ENCODE results near the gene TOX2.
A peak's percentile ranks its signal among the peaks of the same experiment; 100 is the strongest.

TOX2 gene

GRCh38 chr20:43916073-43916880 is 1.6 kb downstream of the TOX2 start:
- DNase-seq (ENCODE audit: low read depth): no peak

GRCh38 chr20:43916881-43917371 is 2.3 kb downstream of the TOX2 start:
- no peak for DNase-seq (ENCODE audit: low read depth)

DNA sequence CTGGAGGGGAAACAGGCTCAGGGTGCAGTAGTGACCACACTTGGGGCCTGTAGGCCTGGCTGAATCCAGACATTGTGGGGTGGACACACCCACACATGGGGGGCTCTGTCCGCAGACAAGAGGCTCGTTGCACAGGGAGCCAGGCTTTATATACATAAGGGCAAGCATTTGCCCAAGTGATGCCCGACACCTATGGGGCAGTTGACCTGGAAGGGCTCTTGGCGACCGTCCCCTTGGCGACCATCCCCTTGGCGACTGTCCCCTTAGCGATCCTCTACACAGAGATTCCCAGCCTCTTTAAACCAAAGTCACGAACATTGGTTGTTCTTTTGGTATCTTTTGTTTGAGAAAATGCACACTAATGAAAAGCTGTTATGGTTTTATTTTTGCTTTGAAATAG is 2.7 kb downstream of the TOX2 start:
- no peak for DNase-seq (ENCODE audit: low read depth)

DNA sequence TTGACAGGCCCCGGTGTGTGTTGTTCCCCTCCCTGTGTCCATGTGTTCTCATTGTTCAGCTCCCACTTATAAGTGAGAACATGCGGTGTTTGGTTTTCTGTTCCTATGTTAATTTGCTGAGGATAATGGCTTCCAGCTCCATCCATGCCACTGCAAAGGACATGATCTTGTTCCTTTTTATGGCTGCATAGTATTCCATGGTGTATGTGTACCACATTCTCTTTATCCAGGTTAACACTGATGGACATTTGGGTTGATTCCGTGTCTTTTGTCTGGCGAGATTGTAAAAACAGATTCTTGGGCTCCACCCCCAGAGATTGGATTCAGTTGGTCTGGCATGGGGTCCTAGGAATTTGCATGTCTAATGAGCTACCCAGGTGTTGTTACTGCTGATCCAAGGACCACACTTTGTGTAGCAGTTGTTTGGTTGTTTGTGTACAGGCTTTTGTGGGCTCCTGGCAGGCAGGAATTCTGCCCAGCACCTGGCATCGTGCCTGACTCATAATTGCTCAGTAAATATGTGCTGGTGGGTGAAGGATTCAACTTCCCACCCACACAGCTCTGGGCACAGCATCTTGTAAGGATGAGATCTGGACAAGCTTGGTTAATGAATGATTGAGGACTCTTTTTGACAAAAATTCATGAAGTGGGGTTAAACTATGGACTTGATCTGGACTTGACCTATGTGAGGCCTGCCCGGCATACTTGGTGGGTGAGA is 5.2 kb downstream of the TOX2 start:
- DNase-seq (ENCODE audit: low read depth): no peak

DNA sequence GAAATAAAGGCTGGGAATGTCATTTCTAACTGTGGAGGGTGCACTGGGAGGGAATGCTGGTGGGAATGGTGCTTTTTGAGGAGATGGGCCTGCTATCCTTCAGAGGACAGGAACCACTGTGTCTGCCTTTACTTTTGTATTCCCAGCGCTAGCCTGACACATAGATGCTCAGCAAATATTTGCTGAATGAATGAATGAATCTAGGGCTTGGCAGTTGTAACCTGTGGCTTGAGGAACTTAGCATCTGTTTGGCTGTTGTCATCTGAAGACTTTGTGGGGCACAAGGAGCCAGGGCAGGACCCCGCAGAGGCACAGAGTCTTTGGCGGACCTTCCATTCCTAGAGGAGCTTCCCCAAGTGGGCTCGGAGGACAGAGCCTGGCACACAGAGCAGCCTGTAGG is 6.1 kb downstream of the TOX2 start:
- DNase-seq (ENCODE audit: low read depth): no peak

- no peak for DNase-seq (ENCODE audit: low read depth)
Measured at GRCh38 chr20:43921227-43921780, 6.7 kb downstream of the TOX2 start.

- no peak for DNase-seq (ENCODE audit: low read depth)
Measured at GRCh38 chr20:43922614-43923013, 8.0 kb downstream of the TOX2 start.

DNA sequence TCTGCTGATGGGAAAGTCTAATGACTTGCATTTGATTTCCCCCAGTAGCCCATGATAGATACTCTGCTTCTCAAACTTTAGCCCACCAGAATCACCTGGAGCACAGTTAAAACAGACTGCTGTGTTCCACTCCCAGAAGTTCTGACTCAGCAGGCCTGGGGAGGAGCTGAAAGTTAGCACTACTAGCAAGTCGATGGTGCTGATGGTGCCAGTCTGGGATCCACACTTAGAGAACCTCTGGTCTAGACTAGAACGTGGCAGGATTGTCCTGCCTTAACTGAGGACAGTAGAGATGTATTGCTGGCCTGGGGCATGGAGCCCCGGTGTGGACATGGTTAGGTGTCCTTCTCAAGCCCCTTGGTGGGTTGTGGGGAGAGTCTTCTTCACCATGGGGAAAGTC is 8.7 kb downstream of the TOX2 start:
- no peak for DNase-seq (ENCODE audit: low read depth)

DNA sequence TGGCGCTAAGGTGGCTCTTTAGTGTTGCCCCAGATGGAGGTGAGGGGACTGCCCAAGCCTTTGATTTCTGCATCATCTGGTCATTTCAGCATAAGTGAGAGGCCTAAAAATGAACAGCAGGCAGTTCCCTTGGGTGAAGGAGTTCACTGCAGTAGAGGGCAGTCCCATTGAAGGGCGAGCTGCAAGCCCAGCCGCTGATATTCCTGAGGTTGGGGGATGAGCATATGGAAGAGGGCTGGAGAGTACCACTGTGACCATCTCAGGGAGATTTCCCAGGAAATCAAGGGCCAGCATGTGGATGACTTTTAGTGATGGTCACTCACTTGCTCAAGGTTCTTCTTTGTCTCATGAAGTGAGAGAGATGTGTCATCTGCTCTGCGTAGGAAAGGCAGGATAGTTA is 9.3 kb downstream of the TOX2 start:
- DNase-seq (ENCODE audit: low read depth): no peak

DNA sequence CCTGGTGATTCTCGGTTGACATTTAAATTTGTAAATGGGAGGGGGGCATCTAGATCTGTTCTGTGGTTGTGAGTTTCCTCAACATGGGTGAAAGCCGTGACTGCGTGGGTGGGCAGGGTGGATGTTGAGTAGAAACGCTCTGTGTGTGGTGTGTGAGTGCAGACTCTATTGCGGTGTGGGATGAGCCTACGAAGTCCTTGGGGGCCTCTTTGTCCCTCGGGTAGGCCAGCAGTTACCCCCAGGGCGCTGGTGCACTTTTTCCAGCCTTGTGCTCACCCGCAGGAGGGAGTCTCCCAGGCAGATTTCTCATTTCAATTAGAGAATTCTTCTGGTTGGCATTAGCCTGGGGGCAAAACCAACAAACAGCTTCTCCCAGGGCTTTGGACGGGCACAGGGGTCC is 10.6 kb downstream of the TOX2 start:
- no peak for DNase-seq (ENCODE audit: low read depth)

- DNase-seq (ENCODE audit: low read depth): no peak
Measured at GRCh38 chr20:43925801-43926200, 11.1 kb downstream of the TOX2 start.

DNA sequence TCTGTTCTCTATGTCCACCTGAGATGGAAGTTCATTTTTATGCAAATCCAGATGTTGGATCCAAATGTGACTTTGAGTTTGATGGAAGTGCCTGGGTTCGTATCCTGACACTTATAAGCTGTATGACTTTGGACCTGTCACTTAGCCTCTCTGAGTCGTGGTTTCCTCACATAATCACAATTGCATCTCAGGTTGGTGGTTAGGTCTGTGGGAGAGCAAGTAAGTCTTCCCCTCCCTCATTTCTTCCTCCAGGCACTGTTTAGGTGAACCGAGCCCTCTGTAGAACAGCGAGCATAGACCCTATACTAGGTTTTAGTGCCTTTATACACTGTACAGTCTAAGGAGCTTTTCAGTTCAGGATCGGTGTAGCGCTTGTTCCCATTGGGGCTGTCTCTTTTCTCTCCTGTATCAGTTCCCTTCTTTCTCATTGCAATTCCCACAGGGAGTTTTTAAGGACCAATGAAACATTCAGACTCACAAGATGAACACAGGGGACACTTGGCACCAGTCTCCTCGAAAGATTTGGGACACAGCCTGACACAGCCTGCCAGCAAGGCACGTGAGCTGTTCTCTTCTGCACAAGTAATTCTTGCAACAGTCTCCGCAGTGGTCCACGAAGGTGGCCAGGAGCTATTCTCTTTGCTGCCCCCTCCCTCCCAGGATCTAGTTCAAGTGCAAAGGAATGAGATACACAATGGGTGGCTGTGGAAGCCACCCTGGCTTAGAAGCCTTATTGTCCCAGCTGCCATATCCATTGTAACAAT is 11.8 kb downstream of the TOX2 start:
- no peak for DNase-seq (ENCODE audit: low read depth)

GRCh38 chr20:43931976-43932375 is 17.3 kb downstream of the TOX2 start:
- DNase-seq (ENCODE audit: low read depth): no peak

DNA sequence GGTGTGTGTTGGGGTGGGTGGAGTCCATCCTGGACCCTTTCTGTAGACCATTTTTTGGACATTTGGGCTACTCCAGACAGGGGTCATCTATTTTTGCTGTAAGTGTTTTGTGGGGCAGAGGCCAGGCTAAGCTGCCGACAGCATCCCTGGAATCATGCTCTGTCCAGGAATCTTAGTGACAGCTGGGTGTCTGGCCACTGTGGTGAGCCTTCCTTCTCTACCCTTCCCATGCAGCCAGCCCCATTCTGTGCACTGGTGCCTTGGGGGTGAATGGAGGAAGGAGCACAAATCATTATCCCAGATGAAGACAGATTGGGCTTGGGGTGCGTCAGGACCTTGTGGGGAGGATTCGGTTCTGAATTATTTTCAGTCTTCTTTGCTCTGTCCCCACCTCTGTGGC is 20.2 kb downstream of the TOX2 start:
- no peak for DNase-seq (ENCODE audit: low read depth)

DNA sequence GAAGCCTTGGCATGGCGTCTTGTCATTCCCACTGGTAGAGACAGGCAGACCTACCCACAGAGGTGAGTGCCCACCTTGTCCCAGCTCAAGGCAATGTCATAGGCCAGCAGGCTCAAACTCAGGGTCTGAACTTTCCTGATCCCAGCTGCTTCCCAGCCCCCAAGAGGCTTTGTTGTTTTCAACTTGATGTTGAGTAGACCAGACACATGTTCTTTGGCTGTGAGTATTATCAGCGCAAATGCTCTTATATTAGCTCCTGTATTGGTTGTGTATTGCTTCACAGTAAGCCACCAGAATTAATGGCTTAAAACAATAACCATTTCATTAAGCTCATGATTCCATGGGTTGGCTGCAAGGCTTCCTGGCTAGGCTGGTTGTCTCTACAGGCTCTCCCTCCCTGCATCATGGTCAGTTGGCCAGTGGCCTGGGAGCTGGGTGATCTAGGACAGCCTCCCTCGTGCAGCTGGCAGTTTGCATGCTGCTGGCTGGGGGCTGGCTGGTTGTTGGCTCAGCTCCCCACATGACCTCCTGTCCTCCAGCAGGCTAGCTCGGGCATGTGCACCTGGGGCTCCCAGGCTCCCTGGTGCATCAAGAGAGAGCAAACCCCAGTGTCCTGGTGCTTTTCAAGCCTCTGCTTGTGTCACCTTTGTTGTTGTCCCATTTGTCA is 21.6 kb downstream of the TOX2 start:
- DNase-seq (ENCODE audit: low read depth): no peak

GRCh38 chr20:43936805-43937204 is 22.2 kb downstream of the TOX2 start:
- DNase-seq (ENCODE audit: low read depth): no peak

DNA sequence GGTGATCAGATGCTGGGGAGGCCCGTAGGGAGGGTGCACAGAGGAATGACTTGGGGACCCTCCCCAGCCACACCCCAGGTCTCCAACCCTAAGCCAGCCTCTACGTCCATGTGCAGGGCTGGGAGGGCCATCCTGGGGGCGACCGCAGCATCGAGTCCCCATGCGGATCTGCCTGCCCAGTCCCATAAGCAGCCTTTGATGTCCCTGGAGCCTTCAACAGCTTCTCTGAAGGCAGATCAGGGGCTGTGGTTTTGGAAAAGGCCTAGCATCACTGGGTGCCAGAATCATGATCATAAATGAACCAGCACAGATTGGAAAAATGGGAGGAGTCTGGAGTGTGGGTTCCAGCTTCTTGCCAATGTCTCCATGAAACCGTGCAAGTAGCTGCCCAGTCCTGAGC is 22.9 kb downstream of the TOX2 start:
- no peak for DNase-seq (ENCODE audit: low read depth)

GRCh38 chr20:43938017-43938655 is 23.5 kb downstream of the TOX2 start:
- DNase-seq (ENCODE audit: low read depth): no peak

GRCh38 chr20:43938932-43939761 is 24.5 kb downstream of the TOX2 start:
- DNase-seq (ENCODE audit: low read depth): peak; percentile 93

DNA sequence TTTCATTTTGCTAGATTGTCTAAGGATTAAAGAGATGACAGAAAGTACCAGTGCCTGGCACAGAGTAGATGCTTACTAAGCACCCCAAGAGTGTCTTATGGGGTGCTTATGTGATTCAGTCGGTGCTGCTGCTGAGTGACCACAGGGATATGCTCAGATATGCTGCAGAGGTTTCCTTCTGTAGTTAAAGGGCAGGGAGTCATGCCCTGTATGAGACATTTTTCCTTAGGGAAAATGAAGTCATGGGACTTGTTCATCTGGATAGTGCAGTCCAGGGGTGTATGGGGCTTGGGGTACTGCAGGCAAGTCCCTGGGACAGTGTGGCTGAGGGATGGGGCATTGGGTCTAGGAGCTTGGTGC is 25.1 kb downstream of the TOX2 start:
- DNase-seq (ENCODE audit: low read depth): no peak
